Left lung (tissue), 10 donors: ENCODE results near the gene SZT2. TPM values are rescaled to one million over a fixed set of nuclear protein-coding genes. Genes with fewer than 3 reads are reported as not detected.
"Not testable (repeated sequence)": the region's sequence is repeated elsewhere in the genome, so short reads cannot be mapped to it uniquely, and the experiment has no call there.

Source experiments
- ATAC-seq: fragments of 200-7000 bp; cut with Tn5 transposase; one replicate; pipeline ENCODE4 v1.9.1; 2020; ENCODE audit warnings: moderate library complexity
- DNase-seq, 4 donors: peaks; one replicate each; pipeline ENCODE4 v3.0.0-alpha.2; 2013 to 2020
- H3K27ac ChIP-seq, 2 donors: fragments of 200-600 bp; sonication (generic) in 1 of 2; one replicate each; pipeline versions ENCODE4 v1.5.0 to v1.8.0; 2020 to 2021
- H3K27me3 ChIP-seq, 2 donors: fragments of 200-600 bp; sonication (generic) in 1 of 2; one replicate each; pipeline versions ENCODE4 v1.5.0 to v1.8.0; 2020 to 2021
- H3K36me3 ChIP-seq, 2 donors: fragments of 200-600 bp; sonication (generic) in 1 of 2; one replicate each; pipeline versions ENCODE4 v1.5.0 to v1.8.0; 2020 to 2021
- H3K4me1 ChIP-seq, 2 donors: fragments of 200-600 bp; one replicate each; pipeline ENCODE4 v1.8.0; 2021
- H3K4me3 ChIP-seq, 2 donors: fragments of 200-600 bp; sonication (generic) in 1 of 2; one replicate each; pipeline versions ENCODE4 v1.5.0 to v1.8.0; 2020 to 2021; ENCODE audit warnings: mild to moderate bottlenecking in 1 of 2
- H3K9me3 ChIP-seq, 2 donors: fragments of 200-600 bp; sonication (generic) in 1 of 2; one replicate each; pipeline versions ENCODE4 v1.5.0 to v1.8.0; 2020 to 2021
- intact Hi-C, 2 donors: fragments of 100-400 bp; cut with DNase I; formaldehyde crosslinking; loops; one replicate each; pipeline versions ENCODE4 v1.11.2 to v1.14.2; 2022
- polyA plus RNA-seq, 6 donors: library from polyadenylated mRNA; unstranded; fragments of 120-200 nt; gene quantifications; one replicate each; pipeline ENCODE4 v1.2.1, GENCODE V29; 2013; ENCODE audit not compliant: insufficient read length in 6 of 6
- total RNA-seq, 2 donors: library from RNA; stranded (reverse); fragmentation: NEBNext Ultra II Directional; extraction: Animal tissue kit (Norgen Biotek cat#: 25700); gene quantifications; one replicate each; pipeline ENCODE4 v1.2.1, GENCODE V29; 2021
- TF ChIP-seq, protein P1 (sequence below), 2 donors: fragments of 200-600 bp; sonication (generic) in 1 of 2; IDR thresholded peaks; one replicate each; pipeline versions ENCODE4 v1.5.0 to v1.8.0; 2021; ENCODE audit warnings: antibody characterized with exemption in 2 of 2
- donor health status: DM: no; HTN: yes; CAD: no.
- donor health status: DM: no; HTN: no; CAD: no.

Gene SZT2
- total and polyA plus RNA-seq, 8 donors = 25.3 to 68.0 (median 33.1) TPM

GRCh38 chr1:43469932-43470331, 80.2 kb downstream of the SZT2 start:
- Histone ChIP-seq H3K9me3 (no peaks in the 10 kb centered on the region), H3K27me3 (no peaks in the 10 kb centered on the region), H3K27ac (no peak overlapping the region), H3K4me3 (no peak overlapping the region), H3K36me3 (no peaks in the 10 kb centered on the region), H3K4me1 (no peaks in the 10 kb centered on the region)
- DNase-seq = no peak
- TF ChIP-seq, protein P1, sequence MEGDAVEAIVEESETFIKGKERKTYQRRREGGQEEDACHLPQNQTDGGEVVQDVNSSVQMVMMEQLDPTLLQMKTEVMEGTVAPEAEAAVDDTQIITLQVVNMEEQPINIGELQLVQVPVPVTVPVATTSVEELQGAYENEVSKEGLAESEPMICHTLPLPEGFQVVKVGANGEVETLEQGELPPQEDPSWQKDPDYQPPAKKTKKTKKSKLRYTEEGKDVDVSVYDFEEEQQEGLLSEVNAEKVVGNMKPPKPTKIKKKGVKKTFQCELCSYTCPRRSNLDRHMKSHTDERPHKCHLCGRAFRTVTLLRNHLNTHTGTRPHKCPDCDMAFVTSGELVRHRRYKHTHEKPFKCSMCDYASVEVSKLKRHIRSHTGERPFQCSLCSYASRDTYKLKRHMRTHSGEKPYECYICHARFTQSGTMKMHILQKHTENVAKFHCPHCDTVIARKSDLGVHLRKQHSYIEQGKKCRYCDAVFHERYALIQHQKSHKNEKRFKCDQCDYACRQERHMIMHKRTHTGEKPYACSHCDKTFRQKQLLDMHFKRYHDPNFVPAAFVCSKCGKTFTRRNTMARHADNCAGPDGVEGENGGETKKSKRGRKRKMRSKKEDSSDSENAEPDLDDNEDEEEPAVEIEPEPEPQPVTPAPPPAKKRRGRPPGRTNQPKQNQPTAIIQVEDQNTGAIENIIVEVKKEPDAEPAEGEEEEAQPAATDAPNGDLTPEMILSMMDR (IDR thresholded peaks at IDR 0.05) = no peak
- ATAC-seq = no peak
- intact Hi-C loops = no loop called here

- intact Hi-C loops = no loop called here
- no peaks in the 10 kb centered on the region for H3K27me3 ChIP-seq
- ATAC-seq (no peak), DNase-seq (no peak)
- H3K4me1 ChIP-seq = peaks cover 0 to 3% of the 10 kb centered on the region in 2 donors
- H3K36me3 ChIP-seq = no peaks in the 10 kb centered on the region
- no peaks in the 10 kb centered on the region for H3K9me3 ChIP-seq
- H3K4me3 ChIP-seq = no peak overlapping the region
- no peak overlapping the region for H3K27ac ChIP-seq
- TF ChIP-seq, protein P1 (IDR thresholded peaks at IDR 0.05) = no peak
Measured at GRCh38 chr1:43472087-43472462, 82.4 kb downstream of the SZT2 start.

DNA sequence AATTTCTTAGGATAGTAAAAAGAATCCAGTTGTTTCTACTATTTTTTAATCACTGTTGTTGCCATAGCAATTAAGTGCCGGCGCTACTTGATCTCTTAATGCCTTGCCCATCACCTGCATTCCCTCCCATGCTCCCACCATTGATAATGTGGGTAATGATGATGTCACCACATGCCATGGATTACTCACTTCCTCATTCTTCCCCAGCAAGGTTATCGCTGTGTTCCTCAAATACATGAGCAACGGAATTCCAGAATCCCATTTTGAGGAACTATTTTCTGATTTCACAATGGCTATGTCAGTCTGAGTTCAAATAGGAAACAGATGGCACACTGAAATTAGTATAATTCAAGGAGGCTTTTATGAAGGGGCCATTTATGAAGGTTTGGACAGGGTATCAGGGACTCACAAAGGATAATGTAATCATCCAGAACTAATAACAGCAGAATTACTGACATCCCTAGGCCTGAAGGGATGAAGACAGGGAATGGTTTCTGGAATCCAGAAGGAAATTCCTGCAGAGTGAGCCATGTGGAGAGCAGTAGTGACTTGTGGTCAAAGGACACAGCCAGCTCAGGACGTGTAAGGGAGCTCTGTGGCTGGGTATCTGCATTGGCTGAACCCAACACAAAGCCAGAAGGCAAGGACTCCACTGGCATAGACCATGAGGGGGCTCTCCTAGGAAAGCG, 82.9 kb downstream of the SZT2 start:
- DNase-seq, H3K9me3 ChIP-seq, intact Hi-C loops, H3K4me1 ChIP-seq, H3K27me3 ChIP-seq, H3K36me3 ChIP-seq, H3K4me3 ChIP-seq: not testable (repeated sequence)
- H3K27ac ChIP-seq = peak overlapping the region in 1 of 2 donors; percentile 30
- ATAC-seq = peak; percentile 61

DNA sequence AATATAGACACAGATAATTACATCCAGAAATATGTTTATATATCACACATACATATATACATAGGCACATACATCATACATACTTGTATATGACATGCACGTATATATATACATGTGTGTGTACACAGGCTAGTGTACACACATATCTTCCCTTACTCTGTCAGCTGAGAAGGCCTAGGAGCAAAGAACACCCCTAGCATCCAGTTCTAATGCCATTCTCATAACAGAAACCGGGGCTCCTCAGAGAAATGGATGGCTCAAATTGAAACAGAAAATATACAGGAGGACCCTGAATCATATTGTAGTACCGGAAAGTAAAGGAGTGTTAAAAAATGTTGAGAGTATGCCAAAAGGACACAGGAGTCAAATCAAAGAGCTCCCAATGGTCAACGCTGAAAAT, 83.8 kb downstream of the SZT2 start:
- intact Hi-C loops = no loop called here
- TF ChIP-seq, protein P1 (IDR thresholded peaks at IDR 0.05) = no peak
- no peak overlapping the region for H3K27ac ChIP-seq

DNA sequence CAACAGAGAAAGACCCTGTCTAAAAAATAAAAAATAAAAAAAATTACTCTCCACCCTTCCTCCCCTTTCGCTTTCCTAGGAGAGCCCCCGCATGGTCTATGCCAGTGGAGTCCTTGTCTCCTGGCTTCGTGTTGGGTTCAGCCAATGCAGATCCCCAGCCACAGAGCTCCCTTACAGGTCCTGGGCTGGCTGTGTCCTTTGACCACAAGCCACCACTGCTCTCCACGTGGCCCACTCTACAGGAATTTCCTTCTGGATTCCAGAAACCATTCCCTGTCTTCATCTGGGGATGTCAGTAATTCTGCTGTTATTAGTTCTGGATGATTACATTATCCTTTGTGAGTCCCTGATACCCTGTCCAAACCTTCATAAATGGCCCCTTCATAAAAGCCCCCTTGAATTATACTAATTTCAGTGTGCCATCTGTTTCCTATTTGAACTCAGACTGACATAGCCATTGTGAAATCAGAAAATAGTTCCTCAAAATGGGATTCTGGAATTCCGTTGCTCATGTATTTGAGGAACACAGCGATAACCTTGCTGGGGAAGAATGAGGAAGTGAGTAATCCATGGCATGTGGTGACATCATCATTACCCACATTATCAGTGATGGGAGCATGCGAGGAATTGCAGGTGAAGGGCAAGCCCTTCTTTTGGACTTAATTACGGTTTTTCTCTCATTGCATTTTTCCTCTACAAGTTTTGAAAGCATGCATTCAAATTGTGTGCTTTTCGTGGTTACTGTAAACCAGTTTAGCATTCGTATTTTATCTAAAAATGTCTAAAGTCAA, 86.1 kb downstream of the SZT2 start:
- not testable (repeated sequence) for DNase-seq
- peak; percentile 67 for ATAC-seq

More for the DNA sequence above, 83.8 kb downstream of the SZT2 start:
- H3K4me3 ChIP-seq = no peak overlapping the region
- H3K36me3 ChIP-seq = no peaks in the 10 kb centered on the region
- H3K9me3 ChIP-seq = no peaks in the 10 kb centered on the region
- ATAC-seq = no peak
- no peak for DNase-seq
- no peaks in the 10 kb centered on the region for H3K27me3 ChIP-seq
- peaks cover 0 to 3% of the 10 kb centered on the region in 2 donors for H3K4me1 ChIP-seq

DNA sequence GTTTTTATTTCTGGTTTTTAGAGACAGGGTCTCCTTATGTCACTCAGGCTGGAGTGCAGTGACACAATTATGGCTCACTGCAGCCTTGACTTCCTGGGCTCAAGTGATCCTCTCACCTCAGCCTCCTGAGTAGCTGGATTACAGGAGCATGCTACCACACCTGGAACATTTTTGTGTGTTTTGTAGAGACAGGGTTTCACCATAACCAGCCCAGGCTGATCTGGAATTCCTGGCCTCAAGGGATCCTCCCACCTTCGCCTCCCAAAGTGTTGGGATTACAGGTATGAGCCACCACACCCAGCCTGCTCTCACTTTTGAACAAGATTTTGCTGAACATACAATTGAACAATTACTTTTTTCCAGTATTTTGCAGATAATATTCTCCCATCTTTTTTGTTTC, 88.0 kb downstream of the SZT2 start:
- intact Hi-C loops = no loop called here
- no peak overlapping the region for H3K27ac ChIP-seq
- H3K4me3 ChIP-seq = no peak overlapping the region
- H3K4me1 ChIP-seq = peaks cover 0 to 3% of the 10 kb centered on the region in 2 donors
- no peaks in the 10 kb centered on the region for H3K36me3 ChIP-seq
- DNase-seq (no peak), ATAC-seq (no peak)
- TF ChIP-seq, protein P1 (IDR thresholded peaks at IDR 0.05) = no peak
- no peaks in the 10 kb centered on the region for H3K9me3 ChIP-seq
- H3K27me3 ChIP-seq = no peaks in the 10 kb centered on the region

More for the DNA sequence above, 86.1 kb downstream of the SZT2 start:
- H3K36me3 ChIP-seq, H3K9me3 ChIP-seq, intact Hi-C loops, H3K27ac ChIP-seq, H3K4me1 ChIP-seq, H3K4me3 ChIP-seq, H3K27me3 ChIP-seq: not testable (repeated sequence)
